Measurements from ENCODE around the gene ARHGDIA.

Gene ARHGDIA

GRCh38 chr17:81844887-81845286, 26.2 kb downstream of the ARHGDIA start:
- no peak overlapping the region for H3K27ac Mint-ChIP-seq
- DNase-seq, result no peak
- no peaks in the 10 kb centered on the region for H3K27me3 Mint-ChIP-seq (ENCODE audit: low read depth, poor library complexity)
- H3K4me1 Mint-ChIP-seq, result no peaks in the 10 kb centered on the region
- H3K4me3 Mint-ChIP-seq, result no peak overlapping the region
- TF ChIP-seq CTCF (IDR thresholded peaks at IDR 0.05), result no peak
- no peaks in the 10 kb centered on the region for H3K9me3 Mint-ChIP-seq
- H3K36me3 Mint-ChIP-seq (ENCODE audit: low read depth), result peaks cover 12% of the 10 kb centered on the region

- Mint-ChIP-seq H3K27me3 (ENCODE audit: low read depth, poor library complexity) (no peaks in the 10 kb centered on the region), H3K4me1 (peaks cover 2% of the 10 kb centered on the region), H3K4me3 (no peak overlapping the region), H3K27ac (no peak overlapping the region), H3K36me3 (ENCODE audit: low read depth) (peaks cover 12% of the 10 kb centered on the region), H3K9me3 (no peaks in the 10 kb centered on the region)
- TF ChIP-seq CTCF (IDR thresholded peaks at IDR 0.05), result no peak
- no peak for DNase-seq
Measured at GRCh38 chr17:81844327-81844851, 26.7 kb downstream of the ARHGDIA start.

GRCh38 chr17:81843713-81844326, 27.3 kb downstream of the ARHGDIA start:
- DNase-seq, result no peak
- Mint-ChIP-seq H3K4me1 (peaks cover 8% of the 10 kb centered on the region), H3K27ac (peak overlapping the region; percentile 81), H3K9me3 (no peaks in the 10 kb centered on the region), H3K36me3 (ENCODE audit: low read depth) (peaks cover 12% of the 10 kb centered on the region), H3K4me3 (no peak overlapping the region), H3K27me3 (ENCODE audit: low read depth, poor library complexity) (no peaks in the 10 kb centered on the region)
- TF ChIP-seq CTCF (IDR thresholded peaks at IDR 0.05), result no peak

GRCh38 chr17:81842725-81843504, 28.2 kb downstream of the ARHGDIA start:
- no peak for TF ChIP-seq CTCF (IDR thresholded peaks at IDR 0.05)
- no peak overlapping the region for H3K4me3 Mint-ChIP-seq
- no peaks in the 10 kb centered on the region for H3K9me3 Mint-ChIP-seq
- peaks cover 12% of the 10 kb centered on the region for H3K4me1 Mint-ChIP-seq
- no peak for DNase-seq
- peaks cover 12% of the 10 kb centered on the region for H3K36me3 Mint-ChIP-seq (ENCODE audit: low read depth)
- no peak overlapping the region for H3K27ac Mint-ChIP-seq
- H3K27me3 Mint-ChIP-seq (ENCODE audit: low read depth, poor library complexity), result no peaks in the 10 kb centered on the region

GRCh38 chr17:81842378-81842724, 28.8 kb downstream of the ARHGDIA start:
- H3K36me3 Mint-ChIP-seq (ENCODE audit: low read depth), result peaks cover 12% of the 10 kb centered on the region
- DNase-seq, result no peak
- H3K4me3 Mint-ChIP-seq, result no peak overlapping the region
- H3K9me3 Mint-ChIP-seq, result no peaks in the 10 kb centered on the region
- H3K4me1 Mint-ChIP-seq, result peaks cover 17% of the 10 kb centered on the region
- no peak for TF ChIP-seq CTCF (IDR thresholded peaks at IDR 0.05)
- no peaks in the 10 kb centered on the region for H3K27me3 Mint-ChIP-seq (ENCODE audit: low read depth, poor library complexity)
- H3K27ac Mint-ChIP-seq, result no peak overlapping the region

Data from nephron progenitor cell (in vitro differentiated cells).